GM12865 (cell line): ENCODE data around the gene NRTN.
"Not testable (repeated sequence)": the region's sequence is repeated elsewhere in the genome, so short reads cannot be mapped to it uniquely, and the experiment has no call there.

ENCODE experiments used
- DNase-seq: peaks from one replicate; pipeline ENCODE4 v3.0.0; 2010; ENCODE audit warnings: low read depth
- H3K4me3 ChIP-seq: 2 replicates; pipeline ENCODE4 v1.5.1; 2011; ENCODE audit warnings: mild to moderate bottlenecking, low read depth, low read length, control low read depth
- CTCF ChIP-seq: IDR thresholded peaks from 2 replicates; pipeline ENCODE4 v1.5.1; 2011; ENCODE audit warnings: low read length, control low read depth, low read depth, inconsistent platforms; ENCODE audit not compliant: insufficient read depth; ENCODE audit errors: missing control alignments

Gene NRTN

DNA sequence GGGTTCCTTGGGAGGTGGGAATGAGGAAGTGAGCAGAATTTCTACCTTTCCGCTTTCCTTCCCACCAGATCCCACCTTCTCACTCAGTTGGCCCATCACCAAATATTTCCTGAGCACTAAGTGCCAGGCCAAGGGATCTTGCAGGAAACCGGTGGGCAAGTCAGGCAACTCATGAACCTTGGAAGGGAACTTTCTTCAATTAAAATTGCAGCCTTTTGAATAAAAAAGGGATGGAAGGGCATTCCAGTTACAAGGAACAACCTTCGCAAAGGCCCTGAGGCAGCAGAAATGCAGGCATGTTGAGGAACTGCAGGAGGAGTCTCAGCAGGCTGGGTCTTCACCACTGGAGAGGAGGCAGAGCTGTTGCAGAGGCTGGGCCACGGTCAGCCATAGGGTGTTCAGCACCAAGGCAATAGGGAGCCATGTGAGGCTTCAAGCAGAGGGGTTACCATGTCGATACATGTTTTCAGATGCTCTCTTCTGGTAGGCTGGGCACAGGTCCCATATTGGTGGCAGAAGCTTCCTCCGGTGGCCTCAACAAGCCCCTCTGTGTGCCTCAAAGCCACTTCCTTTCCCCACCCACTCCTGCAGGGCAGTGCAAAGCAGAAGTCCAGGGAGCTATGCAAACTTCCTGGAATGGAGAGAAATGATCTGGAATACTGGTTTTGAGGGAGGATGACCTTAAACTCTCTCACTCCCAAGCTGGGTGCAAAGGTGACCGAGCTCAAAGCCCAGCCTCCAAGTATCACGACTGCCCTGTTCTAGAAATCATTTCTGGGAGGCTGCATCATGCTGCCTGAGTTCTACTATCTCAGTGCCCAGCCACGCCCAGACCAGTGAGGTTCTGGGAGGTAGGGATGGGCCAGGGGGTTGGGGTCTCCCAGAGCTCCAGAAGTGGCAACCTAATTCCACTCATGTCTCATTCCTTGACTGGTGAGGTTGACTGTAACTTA, 34.5 kb downstream of the NRTN start, which contains the start of gene FUT6:
Gene FUT6, minus strand, starts transcription at position 638 of the 953 bp plus-strand sequence. CDS start 7,135 bp downstream, outside the sequence.
- TF ChIP-seq CTCF: no peak
- no peak for DNase-seq
- no peak within 1 kb of the TSS for H3K4me3 ChIP-seq

- DNase-seq, H3K4me3 ChIP-seq: not testable (repeated sequence)
These were observed 36.9 kb downstream of the NRTN start for GRCh38 chr19:5841735-5842111.

DNA sequence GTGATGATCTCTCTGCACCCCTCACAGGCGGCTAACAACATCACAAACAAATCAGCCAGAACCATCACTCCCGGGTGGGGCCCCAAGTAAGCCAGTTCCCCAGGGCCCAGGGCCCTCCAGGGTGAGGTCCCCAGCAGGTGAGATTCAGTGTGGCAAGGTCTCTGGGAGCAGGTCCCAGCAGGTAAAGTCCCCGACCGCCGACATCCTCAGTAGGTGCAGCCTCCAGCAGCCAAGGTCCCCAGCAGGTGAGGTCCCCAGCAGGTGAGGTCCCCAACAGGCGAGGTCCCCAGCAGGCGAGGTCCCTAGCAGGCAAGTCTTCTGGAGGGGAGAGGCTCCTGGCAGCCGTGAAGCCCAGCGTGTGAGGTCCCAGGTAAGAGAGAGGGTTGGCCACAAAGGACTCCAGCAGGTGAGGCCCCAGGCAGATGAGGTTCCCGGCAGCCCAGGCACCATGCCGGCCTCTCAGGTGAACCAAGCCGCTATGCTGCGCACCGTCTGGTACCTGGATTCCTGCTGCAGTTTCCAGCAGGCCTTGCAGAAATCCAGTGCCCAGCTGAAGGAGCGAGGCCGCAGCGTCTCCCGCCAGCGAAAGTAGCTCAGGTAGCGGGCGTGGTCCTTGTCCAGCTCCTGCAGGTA, 38.5 kb downstream of the NRTN start:
- no peak for DNase-seq
- no peak overlapping the region for H3K4me3 ChIP-seq
- no peak for TF ChIP-seq CTCF

GRCh38 chr19:5844456-5845433, 39.9 kb downstream of the NRTN start:
- H3K4me3 ChIP-seq: no peak overlapping the region
- DNase-seq: no peak
- TF ChIP-seq CTCF: no peak

DNA sequence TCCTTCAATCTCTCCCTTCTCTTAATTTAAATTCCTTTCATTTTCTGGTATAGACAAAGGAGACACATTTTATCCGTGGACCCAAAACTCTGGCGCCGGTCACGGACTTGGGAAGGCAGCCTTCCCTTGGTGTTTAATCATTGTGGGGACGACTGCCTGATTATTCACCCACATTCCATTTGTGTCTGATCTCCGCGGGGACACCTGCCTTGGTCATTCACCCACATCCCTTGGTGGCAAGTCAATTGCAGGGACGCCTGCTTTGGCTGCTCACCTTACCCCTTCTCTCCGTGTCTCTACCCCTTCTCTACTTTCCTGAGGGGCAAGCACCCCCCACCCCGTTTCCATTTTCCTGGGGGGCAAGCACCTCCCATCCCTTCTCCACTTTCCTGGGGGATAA, 43.0 kb downstream of the NRTN start:
- H3K4me3 ChIP-seq, DNase-seq: not testable (repeated sequence)

GRCh38 chr19:5848621-5849020, 43.8 kb downstream of the NRTN start:
- DNase-seq, H3K4me3 ChIP-seq: not testable (repeated sequence)

DNA sequence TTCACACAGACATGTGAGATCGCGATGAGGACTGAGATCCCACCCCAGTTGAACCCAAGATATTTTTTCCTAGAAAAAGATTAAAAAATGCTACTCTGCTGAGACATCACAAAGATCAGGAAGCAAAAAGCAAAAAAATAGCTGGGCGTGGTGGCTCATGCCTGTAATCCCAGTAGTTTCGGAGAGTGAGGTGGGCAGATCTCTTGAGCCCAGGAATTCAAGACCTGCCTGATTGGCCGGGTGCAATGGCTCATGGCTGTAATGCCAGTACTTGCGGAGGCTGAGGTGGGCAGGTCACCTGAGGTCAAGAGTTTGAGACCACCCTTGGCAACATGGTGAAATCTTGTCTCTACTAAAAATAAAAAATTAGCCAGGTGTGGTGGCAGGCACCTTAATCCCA, 45.3 kb downstream of the NRTN start:
- H3K4me3 ChIP-seq: no peak overlapping the region
- TF ChIP-seq CTCF: no peak
- no peak for DNase-seq

DNA sequence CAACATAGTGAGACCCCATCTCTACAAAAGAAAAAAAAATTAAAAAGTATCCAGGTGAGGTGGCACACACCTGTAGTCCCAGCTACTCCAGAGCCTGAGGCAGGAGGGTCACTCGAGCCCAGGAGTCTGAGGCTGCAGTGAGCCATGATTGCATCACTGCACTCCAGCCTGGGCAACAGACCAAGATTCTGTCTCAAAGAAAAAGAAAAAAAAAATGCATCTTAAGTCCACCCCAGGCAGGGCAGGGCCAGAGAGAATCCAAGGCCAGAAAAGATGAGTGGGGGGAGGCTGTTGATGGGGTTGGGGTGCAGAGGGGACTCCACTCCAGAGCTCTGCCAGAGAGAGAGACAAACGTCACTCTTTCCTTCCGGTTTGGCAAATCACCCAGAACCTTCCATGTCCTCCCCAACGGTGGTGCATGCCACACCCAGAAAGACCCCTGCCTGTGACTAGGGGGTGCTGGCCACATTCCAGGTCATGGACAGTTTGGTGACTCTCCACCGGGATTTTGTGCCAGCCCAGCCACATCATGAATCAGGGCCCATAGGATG, 46.0 kb downstream of the NRTN start:
- no peak for TF ChIP-seq CTCF
- no peak for DNase-seq
- no peak overlapping the region for H3K4me3 ChIP-seq
